SKM-1 treated with dmso at 0.1 percent for 144 hours (cell line): Measurements from ENCODE around the gene SDR39U1.
A peak's percentile ranks its signal among the peaks of the same experiment; 100 is the strongest.

Experiments
- DNase-seq: peaks from one replicate; lab custom pipeline; 2025; ENCODE audit not compliant: unreplicated experiment; lab: John Stamatoyannopoulos, UW

Gene SDR39U1

DNA sequence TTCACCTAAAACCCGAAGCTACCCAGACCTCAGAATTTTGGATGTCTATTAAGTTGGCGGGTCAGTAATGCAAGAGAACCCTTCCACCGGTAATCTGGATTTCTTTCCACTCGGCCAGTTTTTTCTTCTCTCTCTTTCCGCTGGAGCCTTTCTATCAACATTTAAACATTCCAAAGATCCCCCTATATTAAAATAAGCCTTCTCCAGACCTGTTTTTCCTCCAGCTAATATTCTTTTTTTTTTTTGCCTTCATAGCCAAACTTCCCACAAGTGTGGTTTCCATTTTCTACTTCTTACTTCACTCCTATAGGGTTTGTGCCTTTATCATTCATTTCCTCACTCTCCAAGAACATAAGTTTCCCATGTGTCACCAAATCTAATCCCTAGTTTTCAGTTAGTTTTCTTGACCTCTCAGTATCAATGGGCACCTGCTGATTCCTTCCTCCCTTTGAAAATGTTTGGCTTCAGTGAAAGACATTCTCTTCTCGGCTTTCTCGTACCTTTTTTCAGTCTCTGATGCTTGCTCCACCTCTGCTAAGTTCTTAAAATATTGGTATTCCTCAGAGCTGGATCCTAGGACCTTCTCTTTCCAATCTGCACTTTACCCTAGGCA, 583 bp upstream of the SDR39U1 start:
- no peak for DNase-seq

DNA sequence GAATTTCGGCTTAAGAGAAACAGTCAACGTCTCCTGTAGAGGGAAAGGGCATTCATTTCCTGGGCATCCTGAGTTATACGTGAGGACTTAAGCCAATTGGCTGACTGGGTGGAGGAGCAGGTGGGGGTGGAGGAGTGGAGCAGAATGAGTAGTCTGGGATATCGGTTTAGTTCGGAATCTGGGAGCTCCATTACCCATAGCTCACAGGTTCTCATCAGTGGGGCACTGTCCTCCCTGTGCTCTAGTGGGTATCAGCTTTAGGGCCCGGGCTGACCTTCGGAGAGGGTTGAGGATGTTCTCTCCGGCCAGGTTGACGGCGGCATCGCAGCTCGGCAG, 704 bp downstream of the SDR39U1 start:
- DNase-seq = no peak

DNA sequence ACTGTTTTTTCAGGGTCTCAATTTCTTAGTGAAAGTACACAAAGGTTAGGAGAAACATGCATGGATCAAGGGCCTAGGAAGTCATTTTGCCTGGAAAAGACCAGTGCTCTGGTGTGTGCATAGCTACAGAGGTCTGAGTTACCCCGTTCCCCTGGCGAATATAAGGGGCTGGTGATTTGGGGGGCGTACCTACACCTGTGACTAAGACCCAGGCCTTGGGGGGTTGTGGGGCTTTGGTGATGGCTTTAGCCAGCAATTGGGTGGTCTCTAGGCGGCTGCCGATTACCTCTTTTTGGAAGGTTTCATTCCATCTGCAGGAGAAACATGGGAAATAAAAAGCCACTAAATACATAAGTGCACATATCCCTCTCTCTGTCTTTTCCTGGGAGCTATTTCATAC, 1.1 kb downstream of the SDR39U1 start:
- DNase-seq = no peak

DNA sequence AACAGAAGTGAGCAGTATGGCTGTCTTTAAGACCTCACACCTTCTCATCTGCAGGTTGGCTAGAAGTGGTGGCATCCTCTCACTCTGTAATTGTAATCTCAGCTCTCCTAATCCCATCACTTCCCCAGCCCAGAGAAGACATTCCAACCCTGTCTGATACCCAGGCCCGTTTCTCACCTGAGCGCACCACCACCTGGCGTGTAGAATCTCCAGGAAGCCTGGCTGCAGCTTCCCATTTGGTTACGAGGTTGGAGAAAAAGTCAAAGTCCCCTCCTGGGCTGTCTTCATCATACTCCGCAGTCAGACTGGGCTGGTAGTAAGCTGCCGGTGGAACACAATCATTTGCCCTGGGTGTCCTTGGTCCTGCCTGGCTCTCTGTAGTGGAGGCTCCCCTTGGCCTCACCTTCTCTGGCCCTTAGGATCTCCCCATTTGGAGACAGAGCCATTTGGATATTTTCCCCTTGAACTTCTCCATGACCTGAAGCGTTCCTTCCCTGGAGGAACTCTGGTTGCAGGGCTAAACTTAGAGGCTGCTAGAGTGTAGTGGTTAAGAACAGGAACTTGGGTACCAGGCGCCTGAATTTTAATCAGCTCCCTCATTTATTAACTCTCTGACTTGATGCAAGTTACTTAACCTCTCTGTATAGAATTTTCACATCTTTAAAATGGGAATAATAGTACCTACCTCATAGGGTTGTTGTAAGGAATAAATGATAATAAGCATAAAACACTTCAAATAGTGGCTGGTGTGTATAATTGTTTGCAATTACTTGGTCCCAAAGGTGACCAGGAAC, 1.8 kb downstream of the SDR39U1 start:
- DNase-seq = no peak

DNA sequence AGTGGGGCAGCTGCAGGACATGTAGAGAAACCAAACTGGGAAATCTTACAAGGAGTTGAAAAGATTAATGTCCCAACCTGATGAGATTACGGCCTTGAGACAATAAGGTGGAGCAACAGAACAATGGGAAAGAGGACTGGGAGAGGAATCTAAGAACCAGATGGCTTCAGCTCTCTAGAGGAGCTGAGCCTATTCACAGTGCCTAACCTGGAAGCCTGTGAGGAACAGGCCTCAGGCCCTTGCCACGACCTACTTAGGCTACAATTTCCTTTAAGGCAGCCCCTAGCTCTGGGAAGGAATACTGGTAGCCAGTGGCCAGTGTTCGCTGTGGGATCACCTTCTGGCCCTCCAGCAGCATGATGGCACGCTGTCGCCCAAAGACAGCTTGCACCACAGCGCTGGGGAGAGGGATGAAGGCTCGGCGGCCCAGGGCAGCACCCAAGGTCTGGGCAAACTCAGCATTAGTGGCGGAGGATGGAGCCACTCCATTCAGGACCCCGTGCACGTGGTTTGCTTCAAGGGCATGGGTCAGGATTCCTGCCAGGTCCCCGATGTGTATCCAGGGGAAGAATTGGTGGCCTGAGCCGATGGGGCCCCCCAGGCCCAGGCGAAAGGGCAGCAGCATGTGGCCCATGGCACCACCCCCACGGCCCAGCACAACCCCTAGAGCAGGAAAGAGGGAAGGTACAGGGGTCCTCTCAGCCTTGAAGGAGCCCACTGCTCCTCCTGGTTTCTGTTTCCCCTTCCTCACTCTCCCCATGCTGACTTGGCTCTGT, 2.6 kb downstream of the SDR39U1 start:
- no peak for DNase-seq

DNA sequence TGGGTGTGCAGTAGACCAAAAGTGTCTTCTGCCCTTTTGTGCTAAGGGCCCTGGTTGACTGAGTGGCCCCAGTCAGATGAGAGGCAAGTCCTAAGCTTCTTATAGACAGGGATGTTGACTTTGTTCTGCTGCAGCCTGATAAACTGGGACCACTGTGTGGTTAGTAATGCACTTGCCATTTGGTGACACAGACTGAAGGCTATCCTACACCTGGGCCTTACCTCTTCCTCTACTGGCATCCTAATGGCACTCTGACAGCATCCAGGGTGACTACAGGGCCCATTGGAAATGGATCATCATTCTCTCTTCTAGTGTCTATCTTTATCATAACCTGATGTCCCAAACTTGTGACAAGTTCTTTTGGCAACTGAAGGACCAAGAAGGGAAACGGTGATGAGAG, 3.3 kb downstream of the SDR39U1 start:
- no peak for DNase-seq

DNA sequence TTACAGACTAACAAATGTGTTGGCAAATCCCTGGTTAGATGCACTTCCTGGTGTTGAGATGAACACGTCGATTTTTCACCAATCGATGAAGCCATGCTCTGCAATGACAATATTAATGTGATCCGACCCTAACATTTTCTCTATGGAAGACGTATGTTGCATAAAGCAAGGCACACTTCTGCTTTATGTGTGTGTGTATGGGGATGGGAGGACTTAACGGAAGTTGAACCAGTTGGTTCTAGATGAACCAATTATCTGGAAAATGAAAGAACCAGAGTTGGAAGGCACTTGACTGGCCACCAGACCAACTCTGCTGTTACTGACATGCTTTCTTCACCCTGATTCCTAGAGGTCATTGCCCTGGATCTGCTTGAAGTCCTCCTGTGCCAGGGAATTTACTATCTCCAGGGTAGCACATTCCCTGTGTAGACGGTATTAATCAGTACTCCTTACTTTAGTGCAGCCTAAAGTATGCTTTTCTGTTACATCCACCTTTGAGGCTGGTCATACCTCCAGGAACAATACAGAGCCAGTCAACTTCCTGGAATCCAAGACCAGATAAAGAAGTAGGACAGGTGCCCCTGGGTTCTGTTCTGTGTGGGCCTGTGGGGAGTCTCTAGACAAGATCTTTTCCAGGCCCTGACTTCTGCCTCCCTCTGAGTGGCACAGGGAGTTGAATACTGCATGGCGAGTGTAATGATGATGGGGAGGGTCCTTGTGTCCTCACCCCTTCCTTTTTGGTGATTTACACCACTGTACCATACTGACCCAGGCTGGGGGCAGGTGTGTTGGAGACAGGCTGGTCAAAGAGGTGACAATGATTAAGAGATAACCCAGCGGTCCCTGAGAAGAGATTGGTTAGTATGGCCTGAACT, 4.1 kb downstream of the SDR39U1 start:
- DNase-seq = no peak

DNA sequence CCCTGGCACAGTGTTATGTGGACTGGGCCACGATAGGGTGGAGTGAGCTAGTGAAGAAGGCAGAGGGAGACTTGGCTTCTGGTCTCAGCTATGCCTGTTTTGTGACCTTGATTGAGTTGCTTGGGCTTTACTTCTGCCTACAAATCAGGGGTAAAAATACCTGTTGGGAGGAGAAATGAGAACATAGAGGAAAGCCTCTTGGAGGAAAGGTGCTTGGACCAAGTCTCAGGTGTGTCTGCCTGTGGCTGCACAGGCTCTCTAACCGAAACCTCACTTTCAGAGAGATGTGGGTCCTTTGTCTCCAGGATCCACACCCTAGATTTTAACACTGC, 4.9 kb downstream of the SDR39U1 start:
- no peak for DNase-seq

DNA sequence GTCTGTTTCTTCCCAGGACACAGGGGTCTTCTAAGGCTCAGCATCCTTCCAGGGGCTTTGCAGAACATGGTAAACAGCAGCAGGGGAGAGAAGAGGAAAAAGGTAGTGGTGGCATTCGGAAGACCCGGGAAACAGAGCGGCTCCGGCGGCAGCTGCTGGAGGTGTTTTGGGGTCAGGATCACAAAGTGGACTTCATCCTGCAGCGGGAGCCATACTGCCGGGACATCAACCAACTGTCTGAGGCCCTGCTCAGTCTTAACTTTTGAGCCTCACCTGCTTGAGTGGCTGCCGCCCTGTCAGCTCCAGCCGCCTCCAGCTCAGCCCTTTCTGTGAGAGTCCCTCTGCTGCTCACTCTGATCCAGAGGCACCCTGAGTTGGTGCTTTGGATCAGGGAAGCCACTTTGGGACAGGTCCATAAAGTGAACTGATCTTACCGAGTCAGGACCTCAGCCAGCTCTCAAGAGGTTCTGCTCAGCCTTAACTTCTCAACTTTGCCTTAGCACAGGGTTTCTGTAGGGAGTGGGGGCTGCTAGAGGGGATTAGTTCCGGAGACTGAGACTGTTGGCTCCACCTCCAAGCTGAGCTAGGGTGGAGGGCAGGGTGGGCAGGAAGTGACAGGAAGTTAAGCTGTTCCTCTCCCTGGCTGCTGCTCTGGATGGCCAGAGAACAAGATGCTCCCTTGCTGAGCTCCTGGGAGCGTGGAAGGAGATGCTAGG, 5.4 kb downstream of the SDR39U1 start:
- DNase-seq = no peak

DNA sequence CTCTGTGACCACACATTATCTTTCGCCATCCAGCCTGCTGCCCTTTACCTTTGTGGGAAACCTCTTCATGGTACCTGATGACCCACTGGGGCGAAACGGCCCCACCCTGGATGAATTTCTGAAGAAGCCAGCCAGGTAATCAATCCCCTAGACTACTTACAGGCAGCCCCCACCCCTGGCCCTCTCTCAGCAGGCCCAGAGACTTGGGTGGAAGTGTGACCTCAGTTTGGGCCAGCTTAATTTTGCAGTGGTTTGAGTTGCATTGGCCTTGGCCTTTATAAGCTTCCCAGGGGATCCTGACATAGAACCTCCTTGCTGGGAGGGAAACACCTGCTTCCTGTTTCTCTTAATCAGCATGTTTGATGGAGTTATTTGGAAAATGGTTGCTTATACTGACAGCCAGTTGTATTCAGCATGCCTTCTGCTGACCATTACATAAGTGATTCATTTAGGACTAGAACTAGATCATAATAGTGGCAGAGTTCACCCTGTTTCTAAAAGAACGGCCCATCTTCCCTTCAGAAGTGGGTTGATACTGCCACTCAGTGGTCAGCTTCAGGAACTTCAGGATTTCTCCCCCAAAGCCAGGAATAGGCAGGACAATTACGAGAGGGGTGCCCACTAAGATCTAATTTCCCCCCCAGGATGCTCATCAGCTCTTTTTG, 6.1 kb downstream of the SDR39U1 start:
- DNase-seq = peak; percentile 9

DNA sequence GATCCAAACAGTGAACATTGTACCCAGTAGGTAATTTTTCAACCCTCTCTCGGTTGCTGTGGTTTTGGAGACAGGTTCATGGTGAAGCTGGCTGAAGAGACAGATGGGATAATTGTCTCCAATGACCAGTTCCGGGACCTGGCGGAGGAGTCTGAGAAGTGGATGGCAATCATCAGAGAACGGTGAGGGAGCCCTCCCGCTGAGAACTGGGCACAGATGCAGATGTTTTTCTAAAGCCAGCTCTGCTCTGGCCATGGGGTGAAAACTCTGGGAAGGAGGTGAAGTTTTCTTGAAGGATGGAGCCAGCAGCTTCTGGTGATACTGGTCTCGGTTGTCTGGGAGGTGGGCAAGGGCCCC, 6.6 kb downstream of the SDR39U1 start:
- DNase-seq = no peak

DNA sequence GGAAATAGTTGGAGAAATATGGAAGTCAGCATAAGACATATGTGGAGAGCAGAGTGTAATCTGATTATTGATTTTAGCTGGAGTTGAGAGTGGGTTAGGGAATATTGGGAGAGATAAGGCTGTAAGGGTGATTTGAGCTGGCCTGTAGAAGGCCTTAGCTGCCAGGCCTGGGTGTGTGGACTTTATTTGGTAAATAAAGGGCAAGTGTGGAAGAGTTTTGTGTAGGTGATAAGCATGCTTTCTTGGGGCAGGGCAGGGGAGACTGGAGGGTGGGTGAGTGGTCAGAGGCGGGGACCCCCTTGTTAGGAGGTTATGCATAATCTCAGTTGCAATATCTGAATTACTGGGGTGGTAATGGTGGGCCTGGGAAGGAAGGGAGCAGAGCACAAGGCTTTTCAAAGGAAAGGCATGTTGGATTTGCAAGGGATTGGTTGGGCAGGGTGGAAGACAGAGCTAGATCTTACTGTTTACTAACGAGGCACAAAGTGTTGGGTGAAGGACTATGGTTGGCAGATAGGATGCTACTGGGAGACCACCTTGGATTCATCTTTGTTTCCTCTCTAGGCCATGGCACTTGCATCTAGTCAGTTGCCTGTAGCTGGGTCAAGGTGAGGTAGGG, 7.3 kb downstream of the SDR39U1 start:
- DNase-seq = no peak

DNA sequence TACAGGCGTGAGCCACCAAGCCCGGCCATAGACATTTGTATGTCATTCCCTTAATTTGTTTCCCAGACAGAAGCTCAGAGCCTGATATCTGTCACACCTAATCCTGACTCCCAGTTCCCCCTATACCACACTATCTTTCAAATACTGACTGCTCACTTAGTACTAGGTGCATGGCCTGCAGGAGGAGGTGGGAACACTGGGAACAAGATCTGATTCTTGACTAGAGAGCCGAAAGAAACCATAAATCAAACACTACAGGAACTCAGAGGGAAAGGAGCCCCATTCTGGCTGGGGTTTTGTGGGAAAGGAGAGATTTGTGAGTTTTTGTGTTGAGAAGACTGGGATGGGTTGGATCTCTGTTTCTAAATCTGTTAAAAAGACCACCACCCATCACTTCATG, 7.9 kb downstream of the SDR39U1 start:
- no peak for DNase-seq

DNA sequence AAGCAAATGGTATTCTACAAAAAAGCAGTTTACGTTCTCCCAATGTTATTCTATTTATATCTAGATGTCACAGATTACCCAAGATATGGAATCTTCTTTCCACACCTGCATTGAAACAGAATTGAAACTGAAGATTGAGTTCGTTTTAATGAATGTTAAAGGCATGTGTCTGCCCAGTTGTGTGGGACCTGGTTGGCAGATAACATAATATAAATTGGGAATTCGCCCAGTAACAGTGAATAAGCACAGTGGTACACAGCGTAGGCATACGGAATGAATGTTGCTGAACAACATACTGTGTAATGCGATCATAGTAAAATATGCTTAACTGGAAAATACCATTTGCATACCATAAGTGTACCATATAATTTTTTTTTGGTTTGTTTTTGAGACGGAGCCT, 8.5 kb downstream of the SDR39U1 start:
- DNase-seq = no peak

DNA sequence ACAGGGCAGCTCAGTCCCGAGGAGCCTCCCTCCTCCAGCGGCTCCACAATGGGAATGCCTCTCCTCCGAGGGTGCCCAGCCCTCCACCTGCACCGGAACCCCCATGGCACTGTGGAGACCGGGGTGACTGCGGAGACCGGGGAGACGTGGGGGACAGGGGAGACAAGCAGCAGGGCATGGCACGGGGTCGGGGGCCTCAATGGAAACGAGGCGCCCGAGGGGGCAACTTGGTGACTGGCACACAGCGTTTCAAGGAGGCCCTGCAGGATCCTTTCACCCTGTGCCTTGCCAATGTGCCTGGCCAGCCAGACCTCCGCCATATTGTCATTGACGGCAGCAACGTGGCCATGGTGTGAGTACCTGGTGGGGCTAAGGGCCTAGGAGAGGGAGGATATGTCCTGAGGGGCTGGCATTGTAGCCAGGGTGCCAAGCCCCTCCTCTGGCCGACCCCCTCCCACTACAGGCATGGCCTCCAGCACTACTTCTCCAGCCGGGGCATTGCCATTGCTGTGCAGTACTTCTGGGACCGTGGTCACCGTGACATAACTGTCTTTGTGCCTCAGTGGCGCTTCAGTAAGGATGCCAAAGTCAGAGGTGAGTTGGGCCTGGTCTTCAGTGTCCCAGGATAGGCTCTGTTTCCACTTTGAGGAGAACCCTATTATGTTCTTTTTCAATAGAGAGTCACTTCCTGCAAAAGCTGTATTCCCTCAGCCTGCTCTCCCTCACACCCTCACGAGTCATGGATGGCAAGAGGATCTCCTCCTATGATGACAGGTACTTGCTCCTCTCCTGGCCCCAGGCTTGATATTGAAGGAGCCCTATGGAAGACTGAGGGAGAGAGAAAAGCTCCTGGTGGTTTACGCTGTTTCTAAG, 10.1 kb downstream of the SDR39U1 start:
- no peak for DNase-seq

DNA sequence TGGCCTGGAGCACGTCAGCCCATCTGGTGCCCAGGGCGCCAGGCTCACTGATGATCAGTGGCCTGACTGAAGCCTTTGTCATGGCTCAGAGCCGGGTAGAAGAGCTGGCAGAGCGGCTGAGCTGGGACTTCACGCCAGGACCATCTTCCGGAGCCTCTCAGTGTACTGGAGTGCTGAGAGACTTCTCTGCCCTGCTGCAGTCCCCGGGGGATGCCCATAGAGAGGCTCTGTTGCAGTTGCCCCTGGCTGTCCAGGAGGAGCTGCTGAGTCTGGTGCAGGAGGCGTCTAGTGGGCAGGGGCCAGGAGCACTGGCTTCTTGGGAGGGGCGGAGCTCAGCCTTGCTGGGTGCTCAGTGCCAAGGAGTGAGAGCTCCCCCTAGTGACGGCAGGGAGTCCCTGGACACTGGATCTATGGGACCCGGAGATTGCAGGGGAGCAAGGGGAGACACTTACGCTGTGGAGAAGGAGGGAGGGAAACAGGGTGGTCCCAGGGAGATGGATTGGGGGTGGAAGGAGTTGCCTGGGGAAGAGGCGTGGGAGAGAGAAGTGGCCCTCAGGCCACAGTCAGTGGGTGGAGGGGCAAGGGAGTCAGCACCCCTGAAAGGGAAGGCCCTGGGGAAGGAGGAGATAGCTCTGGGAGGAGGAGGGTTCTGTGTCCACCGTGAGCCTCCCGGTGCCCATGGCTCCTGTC, 10.9 kb downstream of the SDR39U1 start:
- peak; percentile 75 for DNase-seq

DNA sequence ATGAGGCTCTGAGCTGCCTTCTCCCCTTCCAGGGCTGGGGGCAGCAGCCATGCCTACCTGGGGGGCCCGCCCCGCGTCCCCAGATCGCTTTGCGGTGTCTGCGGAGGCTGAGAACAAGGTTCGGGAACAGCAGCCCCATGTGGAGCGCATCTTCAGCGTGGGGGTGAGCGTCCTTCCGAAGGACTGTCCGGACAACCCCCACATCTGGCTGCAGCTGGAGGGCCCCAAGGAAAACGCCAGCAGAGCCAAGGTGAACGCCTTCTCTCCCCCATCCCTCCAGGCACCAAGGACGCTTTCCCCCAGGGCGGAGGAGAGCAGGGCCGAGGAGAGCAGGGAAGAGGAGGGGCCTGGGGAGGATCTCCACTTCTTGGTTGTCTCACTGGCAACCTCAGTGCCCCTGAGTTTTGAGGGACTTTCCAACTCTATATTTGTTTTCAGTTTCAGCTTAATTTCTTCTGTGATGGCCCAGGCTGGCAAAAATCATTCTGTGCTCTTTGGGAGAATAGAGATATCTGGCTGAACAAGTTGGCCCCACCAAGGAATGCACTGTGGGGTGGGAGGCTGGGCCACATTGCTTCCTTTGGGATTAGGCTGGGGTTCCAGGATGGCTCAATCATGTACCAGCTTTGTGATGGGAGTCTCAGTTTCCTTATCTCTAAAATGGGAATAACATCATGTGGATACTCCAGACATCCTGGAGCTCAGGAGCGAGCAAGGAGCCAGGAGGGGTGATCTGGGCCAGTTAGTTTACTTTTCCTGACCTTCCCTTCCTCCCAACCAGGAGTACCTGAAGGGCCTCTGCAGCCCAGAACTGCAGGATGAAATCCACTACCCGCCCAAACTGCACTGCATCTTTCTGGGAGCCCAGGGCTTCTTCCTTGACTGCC, 11.7 kb downstream of the SDR39U1 start:
- DNase-seq = no peak
